Loucy (cell line): ENCODE measurements around the gene DDX24.
A peak's percentile ranks its signal among the peaks of the same experiment; 100 is the strongest.

Source experiments
- H2AFZ ChIP-seq: fragments of 200-600 bp; sonication (generic); 2 replicates; pipeline ENCODE4 v1.6.0; 2016; ENCODE audit warnings: antibody characterized with exemption, mild to moderate bottlenecking, low read length, moderate library complexity
- H3F3A ChIP-seq: fragments of 200-600 bp; 2 replicates; pipeline ENCODE4 v1.6.0; 2016; ENCODE audit warnings: antibody characterized with exemption, low read depth, mild to moderate bottlenecking
- H3K27me3 ChIP-seq: fragments of 200-600 bp; sonication (generic); 2 replicates; pipeline ENCODE4 v1.6.1; 2014; ENCODE audit warnings: low read length, mild to moderate bottlenecking; ENCODE audit not compliant: insufficient read depth, poor library complexity, severe bottlenecking
- H3K36me3 ChIP-seq: fragments of 200-600 bp; sonication (generic); 2 replicates; pipeline ENCODE4 v1.6.1; 2016; ENCODE audit warnings: low read length; ENCODE audit not compliant: insufficient read depth
- H3K4me1 ChIP-seq: fragments of 200-600 bp; sonication (generic); 2 replicates; pipeline ENCODE4 v1.5.1; 2014; ENCODE audit warnings: low read length, mild to moderate bottlenecking; ENCODE audit not compliant: insufficient read depth, poor library complexity, severe bottlenecking
- H3K4me2 ChIP-seq: fragments of 200-600 bp; sonication (generic); 2 replicates; pipeline ENCODE4 v1.6.0; 2014; ENCODE audit warnings: antibody characterized with exemption, low read length, low read depth, mild to moderate bottlenecking; ENCODE audit not compliant: poor library complexity, severe bottlenecking
- H3K4me3 ChIP-seq: fragments of 200-600 bp; sonication (generic); 2 replicates; pipeline ENCODE4 v1.5.1; 2014; ENCODE audit warnings: low read length, mild to moderate bottlenecking, mixed read lengths; ENCODE audit not compliant: poor library complexity, severe bottlenecking
- H3K79me2 ChIP-seq: fragments of 200-600 bp; sonication (generic); 2 replicates; pipeline ENCODE4 v1.6.1; 2014; ENCODE audit warnings: low read length; ENCODE audit not compliant: insufficient read depth
- H3K9ac ChIP-seq: fragments of 200-600 bp; sonication (generic); 2 replicates; pipeline ENCODE4 v1.6.0; 2014; ENCODE audit warnings: mild to moderate bottlenecking, low read depth, low read length, moderate library complexity; ENCODE audit not compliant: poor library complexity, severe bottlenecking
- H3K9me2 ChIP-seq: fragments of 200-600 bp; sonication (generic); replicated peaks from 2 replicates; pipeline ENCODE4 v1.6.1; 2016; ENCODE audit warnings: low read depth, low read length, mixed read lengths
- H3K9me3 ChIP-seq: fragments of 200-600 bp; sonication (generic); 2 replicates; pipeline ENCODE4 v1.6.1; 2014; ENCODE audit warnings: mild to moderate bottlenecking, antibody characterized with exemption, low read length, low read depth; ENCODE audit not compliant: insufficient read depth
- H4K20me1 ChIP-seq: fragments of 200-600 bp; sonication (generic); 2 replicates; pipeline ENCODE4 v1.6.0; 2014; ENCODE audit warnings: antibody characterized with exemption, low read length, mild to moderate bottlenecking; ENCODE audit not compliant: insufficient read depth, poor library complexity, severe bottlenecking
- EZH2phosphoT487 ChIP-seq: fragments of 200-600 bp; IDR thresholded peaks from 2 replicates; pipeline ENCODE4 v1.6.1; 2018; ENCODE audit warnings: antibody characterized with exemption, mild to moderate bottlenecking, moderate library complexity, borderline replicate concordance
- TF ChIP-seq, protein P1 (sequence below): fragments of 200-600 bp; sonication (generic); conservative IDR thresholded peaks from 2 replicates; pipeline ENCODE4 v1.5.1; 2014; ENCODE audit warnings: mild to moderate bottlenecking, antibody characterized with exemption, low read length

DDX24 gene

GRCh38 chr14:94129111-94129757 lies 48.2 kb upstream of the DDX24 start, which contains the start of gene IFI27L2:
Gene IFI27L2 (minus strand): TSS chr14:94129604. CDS start chr14:94129564, 40 bp downstream.
- TF ChIP-seq, protein P1, sequence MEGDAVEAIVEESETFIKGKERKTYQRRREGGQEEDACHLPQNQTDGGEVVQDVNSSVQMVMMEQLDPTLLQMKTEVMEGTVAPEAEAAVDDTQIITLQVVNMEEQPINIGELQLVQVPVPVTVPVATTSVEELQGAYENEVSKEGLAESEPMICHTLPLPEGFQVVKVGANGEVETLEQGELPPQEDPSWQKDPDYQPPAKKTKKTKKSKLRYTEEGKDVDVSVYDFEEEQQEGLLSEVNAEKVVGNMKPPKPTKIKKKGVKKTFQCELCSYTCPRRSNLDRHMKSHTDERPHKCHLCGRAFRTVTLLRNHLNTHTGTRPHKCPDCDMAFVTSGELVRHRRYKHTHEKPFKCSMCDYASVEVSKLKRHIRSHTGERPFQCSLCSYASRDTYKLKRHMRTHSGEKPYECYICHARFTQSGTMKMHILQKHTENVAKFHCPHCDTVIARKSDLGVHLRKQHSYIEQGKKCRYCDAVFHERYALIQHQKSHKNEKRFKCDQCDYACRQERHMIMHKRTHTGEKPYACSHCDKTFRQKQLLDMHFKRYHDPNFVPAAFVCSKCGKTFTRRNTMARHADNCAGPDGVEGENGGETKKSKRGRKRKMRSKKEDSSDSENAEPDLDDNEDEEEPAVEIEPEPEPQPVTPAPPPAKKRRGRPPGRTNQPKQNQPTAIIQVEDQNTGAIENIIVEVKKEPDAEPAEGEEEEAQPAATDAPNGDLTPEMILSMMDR: no peak; the same call in 1 of the 2 replicates
- TF ChIP-seq EZH2phosphoT487: no peak

DNA sequence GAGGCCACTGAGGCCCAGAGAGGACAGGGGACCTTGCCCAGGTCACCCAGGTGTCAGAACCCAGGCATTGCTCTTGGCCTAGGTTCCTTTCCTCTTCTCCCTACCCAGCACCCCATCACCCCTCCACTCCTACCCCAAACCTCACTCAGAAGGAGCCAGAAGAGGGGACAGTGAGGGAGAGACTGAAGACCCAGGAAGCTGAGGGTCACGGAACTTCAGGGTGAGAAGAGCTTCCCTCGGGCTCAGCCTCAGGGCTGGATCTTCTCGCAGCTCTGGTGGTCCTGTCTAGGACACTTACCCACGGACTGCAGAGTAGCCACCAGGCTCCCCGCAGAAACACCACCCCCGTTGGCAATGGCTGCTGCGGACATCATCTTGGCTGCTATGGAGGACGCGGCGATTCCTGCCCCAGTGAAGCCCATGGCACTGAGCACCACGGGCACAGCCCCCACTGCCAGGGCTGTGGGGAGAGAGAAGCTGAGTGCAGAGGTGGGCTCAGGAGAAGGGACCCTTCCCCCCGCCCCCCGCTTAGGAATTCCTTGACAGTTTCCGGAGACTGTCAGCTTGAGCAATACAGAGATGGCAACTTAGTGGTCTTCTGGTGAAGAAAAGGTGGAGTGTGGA lies 47.3 kb upstream of the DDX24 start:
- Histone ChIP-seq H2AFZ (no peak overlapping the region), H3K9me2 (no peaks in the 10 kb centered on the region), H3K4me2 (peak overlapping the region; percentile 87), H3K27me3 (no peaks in the 10 kb centered on the region), H4K20me1 (no peaks in the 10 kb centered on the region), H3K9me3 (no peaks in the 10 kb centered on the region), H3F3A (no peaks in the 10 kb centered on the region), H3K4me1 (peaks cover 5% of the 10 kb centered on the region), H3K79me2 (no peaks in the 10 kb centered on the region), H3K9ac (peak overlapping the region; percentile 65), H3K36me3 (no peaks in the 10 kb centered on the region), H3K4me3 (peak overlapping the region; percentile 77)
- TF ChIP-seq, protein P1: no peak
- no peak for TF ChIP-seq EZH2phosphoT487

More at GRCh38 chr14:94129111-94129757, 48.2 kb upstream of the DDX24 start, which contains the start of gene IFI27L2:
- Histone ChIP-seq H3K9ac (peak within 1 kb of the TSS; percentile 65), H3F3A (no peaks in the 10 kb centered on the region), H3K9me2 (no peaks in the 10 kb centered on the region), H2AFZ (peak within 1 kb of the TSS; percentile 97), H4K20me1 (no peaks in the 10 kb centered on the region), H3K27me3 (no peaks in the 10 kb centered on the region), H3K4me2 (peak within 1 kb of the TSS; percentile 87), H3K36me3 (no peaks in the 10 kb centered on the region), H3K4me3 (peak within 1 kb of the TSS; percentile 77), H3K4me1 (peaks cover 5% of the 10 kb centered on the region), H3K79me2 (no peaks in the 10 kb centered on the region), H3K9me3 (no peaks in the 10 kb centered on the region)

DNA sequence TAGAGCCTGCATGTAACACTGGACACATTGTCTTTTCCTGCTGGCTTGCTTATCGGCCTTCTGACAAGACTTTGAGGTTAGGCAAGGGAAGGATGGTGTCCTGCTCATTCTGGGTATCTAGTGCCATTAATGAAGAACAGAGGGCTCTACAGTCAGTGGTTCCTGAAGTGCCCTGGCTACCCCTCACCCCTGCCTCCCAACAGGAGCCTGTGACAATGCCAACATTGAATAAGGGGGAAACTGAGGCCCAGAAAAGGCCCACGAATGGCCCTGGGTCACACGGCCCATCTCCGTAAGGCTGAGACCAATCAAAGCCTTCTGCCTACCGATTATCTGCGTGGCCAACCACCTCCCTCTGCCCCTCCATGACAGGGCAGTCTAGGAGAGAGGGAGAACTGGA lies 46.3 kb upstream of the DDX24 start:
- H4K20me1 ChIP-seq: no peaks in the 10 kb centered on the region
- H3K79me2 ChIP-seq: no peaks in the 10 kb centered on the region
- no peaks in the 10 kb centered on the region for H3F3A ChIP-seq
- H3K4me1 ChIP-seq: peaks cover 5% of the 10 kb centered on the region
- no peak overlapping the region for H3K4me3 ChIP-seq
- no peak for TF ChIP-seq EZH2phosphoT487
- no peaks in the 10 kb centered on the region for H3K36me3 ChIP-seq
- H3K9me2 ChIP-seq: no peaks in the 10 kb centered on the region
- no peak overlapping the region for H2AFZ ChIP-seq
- no peak overlapping the region for H3K9ac ChIP-seq
- H3K27me3 ChIP-seq: no peaks in the 10 kb centered on the region
- H3K4me2 ChIP-seq: no peak overlapping the region
- H3K9me3 ChIP-seq: no peaks in the 10 kb centered on the region

DNA sequence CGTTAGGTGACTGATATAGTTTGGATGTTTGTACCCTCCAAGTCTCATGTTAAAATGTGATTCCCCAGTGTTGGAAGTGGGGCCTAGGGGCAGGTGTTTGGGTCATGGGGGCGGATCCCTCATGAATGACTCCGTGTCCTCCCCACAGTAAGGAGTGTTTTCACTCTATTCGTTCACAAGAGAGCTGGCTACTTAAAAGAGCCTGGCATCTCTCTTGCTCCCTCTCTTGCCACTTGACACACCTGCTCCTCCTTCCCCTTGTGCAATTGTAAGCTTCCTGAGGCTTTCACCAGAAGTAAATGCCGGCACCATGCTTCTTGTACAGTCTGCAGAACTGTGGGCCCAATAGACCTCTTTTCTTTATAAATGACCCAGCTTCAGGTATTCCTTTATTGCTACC lies 45.8 kb upstream of the DDX24 start:
- no peak overlapping the region for H3K4me3 ChIP-seq

More for the DNA sequence above, 45.8 kb upstream of the DDX24 start:
- TF ChIP-seq, protein P1: no peak
- TF ChIP-seq EZH2phosphoT487: no peak
- Histone ChIP-seq H3K9me2 (no peaks in the 10 kb centered on the region), H3K36me3 (no peaks in the 10 kb centered on the region), H4K20me1 (no peaks in the 10 kb centered on the region), H2AFZ (no peak overlapping the region), H3F3A (no peaks in the 10 kb centered on the region), H3K9ac (no peak overlapping the region), H3K9me3 (no peaks in the 10 kb centered on the region), H3K4me2 (no peak overlapping the region), H3K27me3 (no peaks in the 10 kb centered on the region), H3K79me2 (no peaks in the 10 kb centered on the region), H3K4me1 (peaks cover 5% of the 10 kb centered on the region)
